SJCRH30 (cell line): ENCODE data around the gene NTRK3. TPM values are rescaled to one million over a fixed set of nuclear protein-coding genes. Genes with fewer than 3 reads are reported as not detected.

Experiments used
- DNase-seq, 2 experiments: peaks; one replicate each; pipeline ENCODE4 v3.0.0-alpha.2; 2015 to 2020
- H3K27ac ChIP-seq: fragments of 250-450 bp; sonication (Bioruptor Pico); 2 replicates; pipeline ENCODE4 v1.5.1; 2020; ENCODE audit warnings: mild to moderate bottlenecking, moderate library complexity
- H3K27me3 ChIP-seq: fragments of 250-450 bp; sonication (Bioruptor Pico); 2 replicates; pipeline ENCODE4 v1.5.1; 2020; ENCODE audit warnings: mild to moderate bottlenecking, moderate library complexity
- H3K36me3 ChIP-seq: fragments of 250-450 bp; sonication (Bioruptor Pico); 2 replicates; pipeline ENCODE4 v1.5.1; 2020; ENCODE audit warnings: mild to moderate bottlenecking, moderate library complexity
- H3K4me1 ChIP-seq: fragments of 250-450 bp; sonication (Bioruptor Pico); 2 replicates; pipeline ENCODE4 v1.5.1; 2020; ENCODE audit warnings: mild to moderate bottlenecking, moderate library complexity
- H3K4me3 ChIP-seq: fragments of 250-450 bp; sonication (Bioruptor Pico); 2 replicates; pipeline ENCODE4 v1.5.1; 2020; ENCODE audit warnings: mild to moderate bottlenecking, moderate library complexity
- H3K9me3 ChIP-seq: fragments of 250-450 bp; sonication (Bioruptor Pico); replicated peaks from 2 replicates; pipeline ENCODE4 v1.5.1; 2020; ENCODE audit warnings: mild to moderate bottlenecking, moderate library complexity
- total RNA-seq: library from RNA; depleted of rRNA; stranded (reverse); fragments of >200 nt; shearing (Covaris generic); gene quantifications from 2 replicates; pipeline ENCODE4 v1.2.3, GENCODE V29; 2014

The NTRK3 gene
- total RNA-seq, 1 experiment from 2014 or later = 7.6 TPM

- Histone ChIP-seq H3K27ac (no peak overlapping the region), H3K27me3 (no peaks in the 10 kb centered on the region), H3K9me3 (no peaks in the 10 kb centered on the region), H3K36me3 (no peaks in the 10 kb centered on the region), H3K4me3 (no peak overlapping the region), H3K4me1 (no peaks in the 10 kb centered on the region)
- no peak for DNase-seq
Measured at GRCh38 chr15:88011533-88011932, 245.0 kb downstream of the NTRK3 start.

GRCh38 chr15:88006146-88006545, 250.4 kb downstream of the NTRK3 start:
- Histone ChIP-seq H3K4me1 (no peaks in the 10 kb centered on the region), H3K36me3 (no peaks in the 10 kb centered on the region), H3K9me3 (no peaks in the 10 kb centered on the region), H3K27me3 (no peaks in the 10 kb centered on the region), H3K27ac (no peak overlapping the region), H3K4me3 (no peak overlapping the region)
- DNase-seq = no peak

- no peaks in the 10 kb centered on the region for H3K9me3 ChIP-seq
- H3K27me3 ChIP-seq = no peaks in the 10 kb centered on the region
- DNase-seq = no peak
- H3K36me3 ChIP-seq = no peaks in the 10 kb centered on the region
- H3K4me3 ChIP-seq = no peak overlapping the region
- no peak overlapping the region for H3K27ac ChIP-seq
- H3K4me1 ChIP-seq = no peaks in the 10 kb centered on the region
Measured at GRCh38 chr15:88004399-88004798, 252.1 kb downstream of the NTRK3 start.

- DNase-seq = no peak
- H3K9me3 ChIP-seq = no peaks in the 10 kb centered on the region
- H3K36me3 ChIP-seq = no peaks in the 10 kb centered on the region
- H3K27ac ChIP-seq = no peak overlapping the region
- H3K4me1 ChIP-seq = no peaks in the 10 kb centered on the region
- no peak overlapping the region for H3K4me3 ChIP-seq
- H3K27me3 ChIP-seq = no peaks in the 10 kb centered on the region
Measured at GRCh38 chr15:88003541-88004327, 252.8 kb downstream of the NTRK3 start.

- Histone ChIP-seq H3K4me3 (no peak overlapping the region), H3K36me3 (no peaks in the 10 kb centered on the region), H3K27ac (no peak overlapping the region), H3K9me3 (no peaks in the 10 kb centered on the region), H3K27me3 (no peaks in the 10 kb centered on the region), H3K4me1 (no peaks in the 10 kb centered on the region)
- no peak for DNase-seq
Measured at GRCh38 chr15:88002706-88003105, 253.8 kb downstream of the NTRK3 start.

GRCh38 chr15:87998630-87999029, 257.9 kb downstream of the NTRK3 start:
- H3K4me1 ChIP-seq = no peaks in the 10 kb centered on the region
- H3K4me3 ChIP-seq = no peak overlapping the region
- no peak for DNase-seq
- H3K27ac ChIP-seq = no peak overlapping the region
- no peaks in the 10 kb centered on the region for H3K36me3 ChIP-seq
- H3K27me3 ChIP-seq = no peaks in the 10 kb centered on the region
- no peaks in the 10 kb centered on the region for H3K9me3 ChIP-seq

GRCh38 chr15:87986776-87987175, 269.8 kb downstream of the NTRK3 start:
- no peaks in the 10 kb centered on the region for H3K36me3 ChIP-seq
- H3K27me3 ChIP-seq = no peaks in the 10 kb centered on the region
- H3K9me3 ChIP-seq = no peaks in the 10 kb centered on the region
- DNase-seq = peak in 1 of 2 experiments; percentile 11
- H3K27ac ChIP-seq = no peak overlapping the region
- no peak overlapping the region for H3K4me3 ChIP-seq
- H3K4me1 ChIP-seq = no peaks in the 10 kb centered on the region

GRCh38 chr15:87985451-87985850, 271.1 kb downstream of the NTRK3 start:
- no peak for DNase-seq
- H3K36me3 ChIP-seq = no peaks in the 10 kb centered on the region
- no peaks in the 10 kb centered on the region for H3K27me3 ChIP-seq
- no peak overlapping the region for H3K27ac ChIP-seq
- no peaks in the 10 kb centered on the region for H3K4me1 ChIP-seq
- no peaks in the 10 kb centered on the region for H3K9me3 ChIP-seq
- H3K4me3 ChIP-seq = no peak overlapping the region

- Histone ChIP-seq H3K9me3 (no peaks in the 10 kb centered on the region), H3K4me3 (no peak overlapping the region), H3K4me1 (no peaks in the 10 kb centered on the region), H3K36me3 (no peaks in the 10 kb centered on the region), H3K27ac (no peak overlapping the region), H3K27me3 (no peaks in the 10 kb centered on the region)
- no peak for DNase-seq
Measured at GRCh38 chr15:87981969-87982368, 274.6 kb downstream of the NTRK3 start.

GRCh38 chr15:87977907-87978306, 278.6 kb downstream of the NTRK3 start:
- Histone ChIP-seq H3K27me3 (no peaks in the 10 kb centered on the region), H3K27ac (no peak overlapping the region), H3K4me1 (no peaks in the 10 kb centered on the region), H3K4me3 (no peak overlapping the region), H3K9me3 (no peaks in the 10 kb centered on the region), H3K36me3 (no peaks in the 10 kb centered on the region)
- no peak for DNase-seq

GRCh38 chr15:87976552-87976951, 280.0 kb downstream of the NTRK3 start:
- Histone ChIP-seq H3K27me3 (no peaks in the 10 kb centered on the region), H3K4me1 (no peaks in the 10 kb centered on the region), H3K27ac (no peak overlapping the region), H3K36me3 (no peaks in the 10 kb centered on the region), H3K9me3 (no peaks in the 10 kb centered on the region), H3K4me3 (no peak overlapping the region)
- DNase-seq = no peak

- Histone ChIP-seq H3K27me3 (no peaks in the 10 kb centered on the region), H3K27ac (no peak overlapping the region), H3K4me1 (no peaks in the 10 kb centered on the region), H3K9me3 (no peaks in the 10 kb centered on the region), H3K36me3 (no peaks in the 10 kb centered on the region), H3K4me3 (no peak overlapping the region)
- DNase-seq = no peak
Measured at GRCh38 chr15:87973501-87974215, 282.9 kb downstream of the NTRK3 start.

GRCh38 chr15:87971076-87971475, 285.5 kb downstream of the NTRK3 start:
- no peak overlapping the region for H3K4me3 ChIP-seq

GRCh38 chr15:87967951-87968350, 288.6 kb downstream of the NTRK3 start:
- DNase-seq = no peak
- H3K4me3 ChIP-seq = no peak overlapping the region
- H3K36me3 ChIP-seq = no peaks in the 10 kb centered on the region
- H3K27me3 ChIP-seq = no peaks in the 10 kb centered on the region
- no peaks in the 10 kb centered on the region for H3K9me3 ChIP-seq
- no peak overlapping the region for H3K27ac ChIP-seq
- H3K4me1 ChIP-seq = no peaks in the 10 kb centered on the region

More at GRCh38 chr15:87971076-87971475, 285.5 kb downstream of the NTRK3 start:
- Histone ChIP-seq H3K9me3 (no peaks in the 10 kb centered on the region), H3K4me1 (no peaks in the 10 kb centered on the region), H3K27ac (no peak overlapping the region), H3K36me3 (no peaks in the 10 kb centered on the region), H3K27me3 (no peaks in the 10 kb centered on the region)
- DNase-seq = no peak

- Histone ChIP-seq H3K4me1 (no peaks in the 10 kb centered on the region), H3K36me3 (no peaks in the 10 kb centered on the region), H3K27ac (no peak overlapping the region), H3K4me3 (no peak overlapping the region), H3K27me3 (no peaks in the 10 kb centered on the region), H3K9me3 (no peaks in the 10 kb centered on the region)
- no peak for DNase-seq
Measured at GRCh38 chr15:87965304-87965703, 291.2 kb downstream of the NTRK3 start.
